ENCODE measurements around the gene UCKL1.
A peak's percentile ranks its signal among the peaks of the same experiment; 100 is the strongest.

Gene UCKL1

DNA sequence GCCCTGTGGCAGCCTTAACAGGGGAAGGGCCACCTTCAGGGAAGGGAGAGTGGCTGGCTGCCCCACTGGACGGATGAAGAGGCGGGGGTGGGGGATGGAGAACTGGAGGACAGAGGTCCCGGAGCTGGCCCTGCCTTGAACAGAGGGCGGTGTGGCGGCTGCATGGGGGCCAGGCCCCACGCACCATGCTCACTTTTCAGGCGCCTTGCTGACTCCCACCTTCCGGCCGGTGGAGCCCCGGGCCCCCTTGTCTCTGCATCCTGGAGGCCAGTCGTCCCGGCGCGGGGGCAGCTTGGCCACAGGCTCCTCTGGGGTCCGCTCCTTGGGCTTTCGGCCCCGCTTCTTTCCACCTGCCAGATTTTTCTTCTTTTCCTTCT is 3.5 kb upstream of the UCKL1 start:
- Histone ChIP-seq H3K4me1 (ENCODE audit: insufficient read depth, low read length, poor library complexity, severe bottlenecking) (peaks cover 19% of the 10 kb centered on the region), H3K79me2 (ENCODE audit: insufficient read depth, low read length) (peaks cover 15% of the 10 kb centered on the region), H3K36me3 (ENCODE audit: insufficient read depth, low read length) (no peaks in the 10 kb centered on the region), H3F3A (ENCODE audit: low read depth) (no peaks in the 10 kb centered on the region), H3K4me2 (ENCODE audit: low read depth, low read length, poor library complexity, severe bottlenecking) (no peak overlapping the region), H3K27me3 (ENCODE audit: insufficient read depth, low read length, poor library complexity, severe bottlenecking) (no peaks in the 10 kb centered on the region), H3K4me3 (ENCODE audit: low read length, poor library complexity, severe bottlenecking) (no peak overlapping the region), H2AFZ (ENCODE audit: low read length) (no peak overlapping the region), H4K20me1 (ENCODE audit: insufficient read depth, low read length, poor library complexity, severe bottlenecking) (peaks cover 7% of the 10 kb centered on the region), H3K9ac (ENCODE audit: low read depth, low read length, poor library complexity, severe bottlenecking) (no peak overlapping the region), H3K9me2 (replicated peaks; ENCODE audit: low read depth, low read length) (no peaks in the 10 kb centered on the region), H3K9me3 (ENCODE audit: insufficient read depth, low read depth, low read length) (no peaks in the 10 kb centered on the region)
- no peak for TF ChIP-seq EZH2phosphoT487 (IDR thresholded peaks at IDR 0.05; ENCODE audit: borderline replicate concordance)
- TF ChIP-seq, protein P1, sequence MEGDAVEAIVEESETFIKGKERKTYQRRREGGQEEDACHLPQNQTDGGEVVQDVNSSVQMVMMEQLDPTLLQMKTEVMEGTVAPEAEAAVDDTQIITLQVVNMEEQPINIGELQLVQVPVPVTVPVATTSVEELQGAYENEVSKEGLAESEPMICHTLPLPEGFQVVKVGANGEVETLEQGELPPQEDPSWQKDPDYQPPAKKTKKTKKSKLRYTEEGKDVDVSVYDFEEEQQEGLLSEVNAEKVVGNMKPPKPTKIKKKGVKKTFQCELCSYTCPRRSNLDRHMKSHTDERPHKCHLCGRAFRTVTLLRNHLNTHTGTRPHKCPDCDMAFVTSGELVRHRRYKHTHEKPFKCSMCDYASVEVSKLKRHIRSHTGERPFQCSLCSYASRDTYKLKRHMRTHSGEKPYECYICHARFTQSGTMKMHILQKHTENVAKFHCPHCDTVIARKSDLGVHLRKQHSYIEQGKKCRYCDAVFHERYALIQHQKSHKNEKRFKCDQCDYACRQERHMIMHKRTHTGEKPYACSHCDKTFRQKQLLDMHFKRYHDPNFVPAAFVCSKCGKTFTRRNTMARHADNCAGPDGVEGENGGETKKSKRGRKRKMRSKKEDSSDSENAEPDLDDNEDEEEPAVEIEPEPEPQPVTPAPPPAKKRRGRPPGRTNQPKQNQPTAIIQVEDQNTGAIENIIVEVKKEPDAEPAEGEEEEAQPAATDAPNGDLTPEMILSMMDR (conservative IDR thresholded peaks at IDR 0.05; ENCODE audit: low read length) = no peak

DNA sequence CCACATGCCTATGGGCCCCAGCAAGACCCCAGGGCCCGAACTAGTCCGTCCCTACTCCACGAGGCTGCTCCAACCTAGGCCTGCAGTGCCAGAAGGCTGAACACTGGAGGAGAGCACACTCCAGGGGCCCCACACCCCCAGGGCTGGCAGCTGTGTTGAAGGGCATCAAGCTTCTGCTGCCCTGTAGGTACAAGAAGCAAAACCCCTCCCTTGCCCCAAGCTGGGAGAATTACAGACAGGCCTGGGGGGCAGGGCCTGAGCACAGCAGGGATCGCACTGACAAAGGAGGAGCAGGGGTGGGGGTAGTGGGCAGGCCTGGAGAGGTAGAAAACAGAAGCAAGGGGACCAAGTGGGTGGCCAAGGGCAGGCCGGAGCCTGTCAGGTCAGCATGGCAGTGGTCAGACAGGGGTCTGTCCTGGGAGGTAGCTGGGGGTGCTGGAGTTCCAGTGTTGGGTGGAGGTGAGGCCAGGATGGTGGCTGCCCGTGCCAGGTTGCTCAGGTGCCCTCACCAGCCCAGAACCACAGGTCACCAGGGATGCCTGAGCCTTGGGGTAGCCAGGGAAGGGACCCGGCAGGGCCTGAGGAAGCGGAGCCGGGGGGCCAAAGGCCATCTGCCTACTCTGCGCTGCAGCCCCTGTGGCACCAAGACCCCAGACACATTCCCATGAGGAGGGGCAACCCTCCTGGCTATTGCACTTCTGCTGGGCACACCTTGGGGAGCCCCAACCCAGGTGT is 2.9 kb upstream of the UCKL1 start:
- Histone ChIP-seq H3K4me2 (ENCODE audit: low read depth, low read length, poor library complexity, severe bottlenecking) (no peak overlapping the region), H3K36me3 (ENCODE audit: insufficient read depth, low read length) (no peaks in the 10 kb centered on the region), H3K9me3 (ENCODE audit: insufficient read depth, low read depth, low read length) (no peaks in the 10 kb centered on the region), H3K9me2 (replicated peaks; ENCODE audit: low read depth, low read length) (no peaks in the 10 kb centered on the region), H3F3A (ENCODE audit: low read depth) (no peaks in the 10 kb centered on the region), H4K20me1 (ENCODE audit: insufficient read depth, low read length, poor library complexity, severe bottlenecking) (peaks cover 13% of the 10 kb centered on the region), H3K4me3 (ENCODE audit: low read length, poor library complexity, severe bottlenecking) (no peak overlapping the region), H2AFZ (ENCODE audit: low read length) (no peak overlapping the region), H3K79me2 (ENCODE audit: insufficient read depth, low read length) (peaks cover 20% of the 10 kb centered on the region), H3K9ac (ENCODE audit: low read depth, low read length, poor library complexity, severe bottlenecking) (no peak overlapping the region), H3K4me1 (ENCODE audit: insufficient read depth, low read length, poor library complexity, severe bottlenecking) (peaks cover 24% of the 10 kb centered on the region), H3K27me3 (ENCODE audit: insufficient read depth, low read length, poor library complexity, severe bottlenecking) (no peaks in the 10 kb centered on the region)
- no peak for TF ChIP-seq EZH2phosphoT487 (IDR thresholded peaks at IDR 0.05; ENCODE audit: borderline replicate concordance)
- TF ChIP-seq, protein P1 (conservative IDR thresholded peaks at IDR 0.05; ENCODE audit: low read length) = no peak

DNA sequence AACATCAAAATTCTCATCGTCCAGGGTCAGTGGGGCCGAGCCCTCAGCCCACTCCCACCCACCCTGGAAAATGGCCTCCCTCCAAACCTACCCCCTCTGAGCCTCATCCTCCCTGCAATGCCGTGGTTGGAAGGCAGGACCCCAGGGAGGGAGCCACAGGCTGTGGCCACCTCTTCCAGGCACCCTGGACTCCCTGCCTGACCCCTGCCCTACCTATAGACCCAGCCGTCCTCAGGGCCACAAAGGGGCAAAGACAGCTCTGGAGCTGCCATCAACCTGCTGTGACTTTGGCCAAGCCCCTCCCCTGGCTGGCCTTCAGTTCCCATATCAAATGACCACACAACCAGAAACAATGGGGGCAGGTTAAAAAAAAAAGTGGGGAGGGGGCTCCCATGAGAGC is 2.3 kb upstream of the UCKL1 start:
- Histone ChIP-seq H3K4me3 (ENCODE audit: low read length, poor library complexity, severe bottlenecking) (no peak overlapping the region), H3K27me3 (ENCODE audit: insufficient read depth, low read length, poor library complexity, severe bottlenecking) (no peaks in the 10 kb centered on the region), H3K4me2 (ENCODE audit: low read depth, low read length, poor library complexity, severe bottlenecking) (no peak overlapping the region), H3K36me3 (ENCODE audit: insufficient read depth, low read length) (no peaks in the 10 kb centered on the region), H4K20me1 (ENCODE audit: insufficient read depth, low read length, poor library complexity, severe bottlenecking) (peaks cover 19% of the 10 kb centered on the region), H3K9me3 (ENCODE audit: insufficient read depth, low read depth, low read length) (no peaks in the 10 kb centered on the region), H3F3A (ENCODE audit: low read depth) (no peaks in the 10 kb centered on the region), H3K4me1 (ENCODE audit: insufficient read depth, low read length, poor library complexity, severe bottlenecking) (peaks cover 30% of the 10 kb centered on the region), H3K9me2 (replicated peaks; ENCODE audit: low read depth, low read length) (no peaks in the 10 kb centered on the region), H2AFZ (ENCODE audit: low read length) (no peak overlapping the region), H3K9ac (ENCODE audit: low read depth, low read length, poor library complexity, severe bottlenecking) (peak overlapping the region; percentile 70), H3K79me2 (ENCODE audit: insufficient read depth, low read length) (peaks cover 27% of the 10 kb centered on the region)
- TF ChIP-seq EZH2phosphoT487 (IDR thresholded peaks at IDR 0.05; ENCODE audit: borderline replicate concordance) = no peak
- TF ChIP-seq, protein P1 (conservative IDR thresholded peaks at IDR 0.05; ENCODE audit: low read length) = no peak
